Measurements from ENCODE around the gene GTF3A.

- TF ChIP-seq NR2C2 (CRISPR knock-in tag; IDR thresholded peaks at IDR 0.05), result no peak
- no peak for TF ChIP-seq NR2C2 (tag; IDR thresholded peaks at IDR 0.05)
- TF ChIP-seq SMARCA4 (IDR thresholded peaks at IDR 0.05), result no peak
- TF ChIP-seq MAFK (IDR thresholded peaks at IDR 0.05; ENCODE audit: low read length), result no peak
- TF ChIP-seq ATF3 (IDR thresholded peaks at IDR 0.05), result no peak
- no peak for TF ChIP-seq ATF3 (CRISPR knock-in tag; conservative IDR thresholded peaks at IDR 0.05)
- TF ChIP-seq STAT5B (CRISPR knock-in tag; IDR thresholded peaks at IDR 0.05), result no peak
- no peak for TF ChIP-seq DIDO1 (tag; IDR thresholded peaks at IDR 0.05; ENCODE audit: low read depth)
- no peak for TF ChIP-seq ZNF79 (CRISPR knock-in tag; IDR thresholded peaks at IDR 0.05; ENCODE audit: low read depth)
- TF ChIP-seq ZBTB33 (CRISPR knock-in tag; IDR thresholded peaks at IDR 0.05), result no peak
- no peak for TF ChIP-seq TCF3 (CRISPR knock-in tag; IDR thresholded peaks at IDR 0.05)
Observed at GRCh38 chr13:27450921-27451471, 26.6 kb downstream of the GTF3A start.

Data from K562 (cell line).